ENCODE data around the gene MYLK.

DNA sequence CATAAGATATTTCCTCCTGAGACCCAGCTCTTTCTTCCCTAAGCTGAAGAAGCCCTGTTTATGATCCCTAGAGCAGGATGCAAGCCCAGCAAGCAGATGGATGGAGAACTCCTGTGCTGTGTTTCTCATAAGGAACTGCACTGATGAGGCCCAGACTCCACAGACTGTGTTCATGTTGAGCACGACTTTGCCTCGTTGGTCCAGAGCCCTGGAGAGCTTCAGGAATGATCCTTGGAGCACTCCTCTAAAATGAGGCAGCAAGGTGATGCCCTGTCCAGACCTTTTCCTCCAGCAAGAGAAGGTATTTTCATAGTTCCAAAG lies 83.8 kb downstream of the MYLK start:
- TF ChIP-seq, protein P1, sequence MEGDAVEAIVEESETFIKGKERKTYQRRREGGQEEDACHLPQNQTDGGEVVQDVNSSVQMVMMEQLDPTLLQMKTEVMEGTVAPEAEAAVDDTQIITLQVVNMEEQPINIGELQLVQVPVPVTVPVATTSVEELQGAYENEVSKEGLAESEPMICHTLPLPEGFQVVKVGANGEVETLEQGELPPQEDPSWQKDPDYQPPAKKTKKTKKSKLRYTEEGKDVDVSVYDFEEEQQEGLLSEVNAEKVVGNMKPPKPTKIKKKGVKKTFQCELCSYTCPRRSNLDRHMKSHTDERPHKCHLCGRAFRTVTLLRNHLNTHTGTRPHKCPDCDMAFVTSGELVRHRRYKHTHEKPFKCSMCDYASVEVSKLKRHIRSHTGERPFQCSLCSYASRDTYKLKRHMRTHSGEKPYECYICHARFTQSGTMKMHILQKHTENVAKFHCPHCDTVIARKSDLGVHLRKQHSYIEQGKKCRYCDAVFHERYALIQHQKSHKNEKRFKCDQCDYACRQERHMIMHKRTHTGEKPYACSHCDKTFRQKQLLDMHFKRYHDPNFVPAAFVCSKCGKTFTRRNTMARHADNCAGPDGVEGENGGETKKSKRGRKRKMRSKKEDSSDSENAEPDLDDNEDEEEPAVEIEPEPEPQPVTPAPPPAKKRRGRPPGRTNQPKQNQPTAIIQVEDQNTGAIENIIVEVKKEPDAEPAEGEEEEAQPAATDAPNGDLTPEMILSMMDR (IDR thresholded peaks at IDR 0.05) = no peak
- no peak for TF ChIP-seq POLR2A (IDR thresholded peaks at IDR 0.05)
